HEK293 (cell line): ENCODE data around the gene G2E3.

Experiments used
- ATF2 ChIP-seq: fragments of 450-650 bp; formaldehyde crosslinking; IDR thresholded peaks from 2 replicates; pipeline ENCODE4 v1.5.1; 2016; ENCODE audit warnings: missing biosample characterization, missing genetic modification characterization, low read depth
- CTCF ChIP-seq: fragments of 450-650 bp; formaldehyde crosslinking; IDR thresholded peaks from 2 replicates; pipeline ENCODE4 v1.5.1; 2016; ENCODE audit warnings: missing biosample characterization, missing genetic modification characterization
- WT1 ChIP-seq: fragments of 450-650 bp; formaldehyde crosslinking; IDR thresholded peaks from 2 replicates; pipeline ENCODE4 v1.5.1; 2016; ENCODE audit warnings: missing biosample characterization, missing genetic modification characterization
- ZBTB7A ChIP-seq: fragments of 450-650 bp; formaldehyde crosslinking; IDR thresholded peaks from 2 replicates; pipeline ENCODE4 v1.5.1; 2016; ENCODE audit warnings: low read depth, missing biosample characterization, missing genetic modification characterization
- ZNF354C ChIP-seq: fragments of 450-650 bp; formaldehyde crosslinking; IDR thresholded peaks from 2 replicates; pipeline ENCODE4 v1.5.1; 2016; ENCODE audit warnings: missing biosample characterization, missing genetic modification characterization, low read depth, borderline replicate concordance

GRCh38 chr14:30587141-30587540 is 28.2 kb downstream of the G2E3 start:
- TF ChIP-seq CTCF (tag by site-specific recombination) (no peak), ZNF354C (tag by site-specific recombination) (no peak), WT1 (tag by site-specific recombination) (no peak), ATF2 (tag by site-specific recombination) (no peak), ZBTB7A (tag by site-specific recombination) (no peak)
